ENCODE measurements around the gene FLNB.

The FLNB gene

DNA sequence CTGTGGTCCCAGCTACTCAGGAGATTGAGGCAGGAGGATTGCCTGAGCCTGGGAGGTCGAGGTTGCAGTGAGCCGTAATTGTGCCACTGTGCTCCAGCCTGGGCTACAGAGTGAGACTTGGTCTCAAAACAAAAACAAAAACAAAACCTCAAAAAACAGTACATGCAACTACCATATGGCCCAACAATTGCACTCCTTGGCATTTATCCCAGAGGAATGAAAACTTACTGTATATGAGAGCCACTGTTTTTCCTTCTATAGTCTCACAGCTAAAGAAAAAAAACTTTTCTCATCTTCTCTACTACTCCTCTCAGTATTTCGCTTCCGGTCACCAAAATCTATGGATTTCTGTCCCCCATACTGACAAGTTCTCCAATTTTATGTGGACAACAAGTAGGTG lies 84.3 kb downstream of the FLNB start:
- no peak for TF ChIP-seq CREB1 (IDR thresholded peaks at IDR 0.05; ENCODE audit: low read depth)

DNA sequence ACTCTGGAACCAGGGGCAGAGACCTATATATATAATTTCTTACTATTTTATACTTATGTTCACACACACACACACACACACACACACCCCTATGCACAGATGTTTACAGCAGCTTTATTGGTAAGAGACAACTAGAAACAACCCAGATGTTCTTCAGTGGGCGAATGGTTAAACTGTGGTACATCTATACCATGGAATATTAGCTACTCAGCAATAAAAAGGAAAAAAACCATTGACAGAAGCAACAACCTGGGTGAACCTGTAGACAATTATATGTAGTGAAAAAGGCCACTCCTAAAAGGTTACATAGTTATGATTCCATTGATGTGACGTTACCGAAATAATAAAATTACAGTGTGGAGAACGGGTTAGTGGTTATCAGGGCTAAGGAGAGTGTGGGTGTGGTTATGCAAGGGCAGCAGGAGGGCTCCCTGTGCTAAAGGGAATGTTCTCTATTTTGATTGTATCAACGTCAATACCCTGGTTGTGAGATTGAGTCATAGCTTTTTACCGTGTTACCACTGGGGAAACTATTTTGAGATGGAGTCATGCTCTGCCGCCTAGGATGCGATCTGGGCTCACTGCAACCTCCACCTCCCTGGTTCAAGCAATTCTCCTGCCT lies 85.5 kb downstream of the FLNB start:
- no peak for TF ChIP-seq RAD21 (IDR thresholded peaks at IDR 0.05; ENCODE audit: low read depth)
- TF ChIP-seq, protein P1, sequence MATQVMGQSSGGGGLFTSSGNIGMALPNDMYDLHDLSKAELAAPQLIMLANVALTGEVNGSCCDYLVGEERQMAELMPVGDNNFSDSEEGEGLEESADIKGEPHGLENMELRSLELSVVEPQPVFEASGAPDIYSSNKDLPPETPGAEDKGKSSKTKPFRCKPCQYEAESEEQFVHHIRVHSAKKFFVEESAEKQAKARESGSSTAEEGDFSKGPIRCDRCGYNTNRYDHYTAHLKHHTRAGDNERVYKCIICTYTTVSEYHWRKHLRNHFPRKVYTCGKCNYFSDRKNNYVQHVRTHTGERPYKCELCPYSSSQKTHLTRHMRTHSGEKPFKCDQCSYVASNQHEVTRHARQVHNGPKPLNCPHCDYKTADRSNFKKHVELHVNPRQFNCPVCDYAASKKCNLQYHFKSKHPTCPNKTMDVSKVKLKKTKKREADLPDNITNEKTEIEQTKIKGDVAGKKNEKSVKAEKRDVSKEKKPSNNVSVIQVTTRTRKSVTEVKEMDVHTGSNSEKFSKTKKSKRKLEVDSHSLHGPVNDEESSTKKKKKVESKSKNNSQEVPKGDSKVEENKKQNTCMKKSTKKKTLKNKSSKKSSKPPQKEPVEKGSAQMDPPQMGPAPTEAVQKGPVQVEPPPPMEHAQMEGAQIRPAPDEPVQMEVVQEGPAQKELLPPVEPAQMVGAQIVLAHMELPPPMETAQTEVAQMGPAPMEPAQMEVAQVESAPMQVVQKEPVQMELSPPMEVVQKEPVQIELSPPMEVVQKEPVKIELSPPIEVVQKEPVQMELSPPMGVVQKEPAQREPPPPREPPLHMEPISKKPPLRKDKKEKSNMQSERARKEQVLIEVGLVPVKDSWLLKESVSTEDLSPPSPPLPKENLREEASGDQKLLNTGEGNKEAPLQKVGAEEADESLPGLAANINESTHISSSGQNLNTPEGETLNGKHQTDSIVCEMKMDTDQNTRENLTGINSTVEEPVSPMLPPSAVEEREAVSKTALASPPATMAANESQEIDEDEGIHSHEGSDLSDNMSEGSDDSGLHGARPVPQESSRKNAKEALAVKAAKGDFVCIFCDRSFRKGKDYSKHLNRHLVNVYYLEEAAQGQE (IDR thresholded peaks at IDR 0.05; ENCODE audit: low read depth): no peak
- TF ChIP-seq FOXM1 (IDR thresholded peaks at IDR 0.05; ENCODE audit: borderline replicate concordance, low read depth): no peak
- TF ChIP-seq EP300 (IDR thresholded peaks at IDR 0.05; ENCODE audit: borderline replicate concordance): no peak
- no peak for TF ChIP-seq NFIC (IDR thresholded peaks at IDR 0.05)
- no peak for TF ChIP-seq TCF12 (IDR thresholded peaks at IDR 0.05; ENCODE audit: low read depth)
- TF ChIP-seq CEBPB (IDR thresholded peaks at IDR 0.05): no peak
- TF ChIP-seq ZBTB7A (IDR thresholded peaks at IDR 0.05; ENCODE audit: low read depth): no peak
- no peak for TF ChIP-seq YY1 (IDR thresholded peaks at IDR 0.05; ENCODE audit: low read depth)
- TF ChIP-seq, protein P2, sequence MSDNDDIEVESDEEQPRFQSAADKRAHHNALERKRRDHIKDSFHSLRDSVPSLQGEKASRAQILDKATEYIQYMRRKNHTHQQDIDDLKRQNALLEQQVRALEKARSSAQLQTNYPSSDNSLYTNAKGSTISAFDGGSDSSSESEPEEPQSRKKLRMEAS (IDR thresholded peaks at IDR 0.05): no peak
- TF ChIP-seq TAF1 (IDR thresholded peaks at IDR 0.05; ENCODE audit: low read depth): no peak
- TF ChIP-seq, protein P3, sequence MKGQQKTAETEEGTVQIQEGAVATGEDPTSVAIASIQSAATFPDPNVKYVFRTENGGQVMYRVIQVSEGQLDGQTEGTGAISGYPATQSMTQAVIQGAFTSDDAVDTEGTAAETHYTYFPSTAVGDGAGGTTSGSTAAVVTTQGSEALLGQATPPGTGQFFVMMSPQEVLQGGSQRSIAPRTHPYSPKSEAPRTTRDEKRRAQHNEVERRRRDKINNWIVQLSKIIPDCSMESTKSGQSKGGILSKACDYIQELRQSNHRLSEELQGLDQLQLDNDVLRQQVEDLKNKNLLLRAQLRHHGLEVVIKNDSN (IDR thresholded peaks at IDR 0.05): no peak
- no peak for TF ChIP-seq EGR1 (IDR thresholded peaks at IDR 0.05)
- no peak for TF ChIP-seq CREB1 (IDR thresholded peaks at IDR 0.05; ENCODE audit: low read depth)
- no peak for TF ChIP-seq TEAD4 (IDR thresholded peaks at IDR 0.05)

DNA sequence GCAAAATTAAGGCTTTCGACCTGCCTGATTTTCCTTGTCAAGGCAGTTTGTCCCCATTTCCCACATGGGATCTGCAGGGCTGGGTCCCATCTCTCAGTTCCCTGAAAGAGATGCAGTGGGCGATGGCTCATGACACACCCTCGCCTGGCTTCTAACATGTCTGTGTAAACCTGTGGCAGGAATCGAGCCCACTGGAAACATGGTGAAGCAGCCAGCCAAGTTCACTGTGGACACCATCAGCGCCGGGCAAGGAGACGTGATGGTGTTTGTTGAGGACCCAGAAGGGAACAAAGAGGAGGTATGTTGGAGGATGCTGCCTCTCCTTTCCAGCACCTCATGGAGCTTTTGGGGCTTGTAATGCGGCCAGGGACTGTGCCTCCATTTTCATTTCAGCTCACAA lies 86.4 kb downstream of the FLNB start:
- TF ChIP-seq, protein P1 (IDR thresholded peaks at IDR 0.05; ENCODE audit: low read depth): no peak
- TF ChIP-seq TAF1 (IDR thresholded peaks at IDR 0.05; ENCODE audit: low read depth): no peak

DNA sequence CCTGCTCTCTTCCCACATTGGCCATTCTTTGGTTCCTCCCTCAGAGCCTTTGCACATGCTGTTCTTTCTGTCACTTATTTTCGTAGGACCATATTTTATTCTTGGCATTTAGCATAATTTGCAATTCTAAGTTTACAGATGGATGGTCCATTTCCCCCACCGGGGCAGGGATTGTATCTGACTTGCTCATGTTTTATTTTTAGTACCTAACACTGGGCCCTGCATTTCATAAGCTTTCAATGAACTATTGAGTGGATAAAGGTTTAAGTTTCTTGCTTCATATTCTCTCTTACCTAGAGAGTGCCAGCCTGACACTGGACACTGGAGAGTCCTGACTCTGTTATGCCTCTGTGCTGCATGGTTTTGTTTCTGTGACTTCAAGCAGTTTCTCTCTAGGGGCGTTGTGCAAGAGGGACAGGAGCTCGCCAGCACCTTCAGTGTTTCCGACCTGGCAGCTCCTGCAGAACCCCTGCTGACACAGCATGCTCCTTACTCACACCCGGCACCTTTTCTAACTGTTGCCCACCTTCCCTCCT lies 87.4 kb downstream of the FLNB start:
- TF ChIP-seq NFIC (IDR thresholded peaks at IDR 0.05) (no peak), CEBPB (IDR thresholded peaks at IDR 0.05) (no peak), TCF12 (IDR thresholded peaks at IDR 0.05; ENCODE audit: low read depth) (no peak), YY1 (IDR thresholded peaks at IDR 0.05; ENCODE audit: low read depth) (no peak), FOXM1 (IDR thresholded peaks at IDR 0.05; ENCODE audit: borderline replicate concordance, low read depth) (no peak), CREB1 (IDR thresholded peaks at IDR 0.05; ENCODE audit: low read depth) (no peak), EGR1 (IDR thresholded peaks at IDR 0.05) (no peak), ZBTB7A (IDR thresholded peaks at IDR 0.05; ENCODE audit: low read depth) (no peak), EP300 (IDR thresholded peaks at IDR 0.05; ENCODE audit: borderline replicate concordance) (no peak), RAD21 (IDR thresholded peaks at IDR 0.05; ENCODE audit: low read depth) (no peak), TAF1 (IDR thresholded peaks at IDR 0.05; ENCODE audit: low read depth) (no peak), TEAD4 (IDR thresholded peaks at IDR 0.05) (no peak)
- TF ChIP-seq, protein P3 (IDR thresholded peaks at IDR 0.05): no peak
- TF ChIP-seq, protein P1 (IDR thresholded peaks at IDR 0.05; ENCODE audit: low read depth): no peak
- TF ChIP-seq, protein P2 (IDR thresholded peaks at IDR 0.05): no peak

DNA sequence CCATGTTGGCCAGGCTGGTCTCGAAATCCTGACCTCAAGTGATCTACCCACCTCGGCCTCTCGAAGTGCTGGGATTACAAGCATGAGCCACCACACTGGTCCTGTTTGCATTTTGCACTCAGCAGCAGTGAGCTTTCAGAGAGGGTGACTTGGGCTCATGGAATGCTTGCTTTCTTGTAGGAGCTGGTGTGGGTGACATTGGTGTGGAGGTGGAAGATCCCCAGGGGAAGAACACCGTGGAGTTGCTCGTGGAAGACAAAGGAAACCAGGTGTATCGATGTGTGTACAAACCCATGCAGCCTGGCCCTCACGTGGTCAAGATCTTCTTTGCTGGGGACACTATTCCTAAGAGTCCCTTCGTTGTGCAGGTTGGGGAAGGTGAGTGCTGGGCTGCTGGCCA lies 90.3 kb downstream of the FLNB start:
- TF ChIP-seq NFIC (IDR thresholded peaks at IDR 0.05): no peak
- TF ChIP-seq EP300 (IDR thresholded peaks at IDR 0.05; ENCODE audit: borderline replicate concordance): no peak
- no peak for TF ChIP-seq TEAD4 (IDR thresholded peaks at IDR 0.05)
- TF ChIP-seq, protein P2 (IDR thresholded peaks at IDR 0.05): no peak
- TF ChIP-seq FOXM1 (IDR thresholded peaks at IDR 0.05; ENCODE audit: borderline replicate concordance, low read depth): no peak
- TF ChIP-seq, protein P1 (IDR thresholded peaks at IDR 0.05; ENCODE audit: low read depth): no peak
- TF ChIP-seq ZBTB7A (IDR thresholded peaks at IDR 0.05; ENCODE audit: low read depth): no peak
- no peak for TF ChIP-seq TCF12 (IDR thresholded peaks at IDR 0.05; ENCODE audit: low read depth)
- TF ChIP-seq TAF1 (IDR thresholded peaks at IDR 0.05; ENCODE audit: low read depth): no peak
- TF ChIP-seq CREB1 (IDR thresholded peaks at IDR 0.05; ENCODE audit: low read depth): no peak
- TF ChIP-seq, protein P3 (IDR thresholded peaks at IDR 0.05): no peak

All from Ishikawa (cell line).